Fibroblast of lung (primary cell): ENCODE measurements around the gene CRACR2A. TPM values are rescaled to one million over a fixed set of nuclear protein-coding genes. Genes with fewer than 3 reads are reported as not detected.

Experiments used
- DNase-seq, 2 donors: peaks; one replicate each; pipeline versions ENCODE4 v3.0.0 to v3.0.0-alpha.2; 2010; ENCODE audit warnings: low read depth in 2 of 2
- H2AFZ ChIP-seq: 2 replicates; pipeline ENCODE4 v1.5.1; 2012; ENCODE audit warnings: low read length, control low read depth, inconsistent platforms
- H3K27ac ChIP-seq: 2 replicates; pipeline ENCODE4 v1.5.1; 2011; ENCODE audit warnings: low read length, control low read depth; ENCODE audit not compliant: insufficient read depth
- H3K27me3 ChIP-seq: 2 replicates; pipeline ENCODE4 v1.5.1; 2011; ENCODE audit warnings: mild to moderate bottlenecking, low read length; ENCODE audit not compliant: control insufficient read depth, insufficient read depth
- H3K36me3 ChIP-seq: 2 replicates; pipeline ENCODE4 v1.5.1; 2011; ENCODE audit warnings: low read length; ENCODE audit not compliant: control insufficient read depth, insufficient read depth
- H3K4me1 ChIP-seq: 2 replicates; pipeline ENCODE4 v1.5.1; 2011; ENCODE audit warnings: low read length; ENCODE audit not compliant: control insufficient read depth, insufficient read depth; ENCODE audit errors: extremely low read depth
- H3K4me2 ChIP-seq: 2 replicates; pipeline ENCODE4 v1.5.1; 2011; ENCODE audit warnings: low read length, control low read depth; ENCODE audit not compliant: insufficient read depth; ENCODE audit errors: extremely low read depth
- H3K4me3 ChIP-seq, 4 experiments: fragments of 200-600 bp in 1 of 4; sonication (generic) in 1 of 4; replicated peaks in 1 of 4; 2 replicates each; pipeline ENCODE4 v1.5.1; 2011 to 2016; ENCODE audit warnings: low read length in 4 of 4, low read depth in 3 of 4, mild to moderate bottlenecking in 3 of 4, control low read depth in 2 of 4, inconsistent platforms in 1 of 4, mixed read lengths in 1 of 4; ENCODE audit not compliant: insufficient read depth in 1 of 4; ENCODE audit errors: control extremely low read depth in 1 of 4
- H3K79me2 ChIP-seq: 2 replicates; pipeline ENCODE4 v1.5.1; 2012; ENCODE audit warnings: mild to moderate bottlenecking, low read length, inconsistent platforms; ENCODE audit not compliant: control insufficient read depth, insufficient read depth
- H3K9ac ChIP-seq: 2 replicates; pipeline ENCODE4 v1.5.1; 2011; ENCODE audit warnings: mild to moderate bottlenecking, low read length, control low read depth; ENCODE audit not compliant: insufficient read depth
- H3K9me3 ChIP-seq: 2 replicates; pipeline ENCODE4 v1.5.1; 2012; ENCODE audit warnings: low read depth, low read length; ENCODE audit not compliant: control insufficient read depth, insufficient read depth
- H4K20me1 ChIP-seq: 2 replicates; pipeline ENCODE4 v1.5.1; 2011; ENCODE audit warnings: low read length; ENCODE audit not compliant: control insufficient read depth, insufficient read depth; ENCODE audit errors: extremely low read depth
- CTCF ChIP-seq, 2 donors: IDR thresholded peaks in 1 of 2; conservative IDR thresholded peaks in 1 of 2; 1 replicate in 1 of 2; 2 replicates in 1 of 2; pipeline ENCODE4 v1.5.1; 2011 to 2012; ENCODE audit warnings: low read length in 2 of 2, control low read depth in 1 of 2, inconsistent platforms in 1 of 2, low read depth in 1 of 2, mild to moderate bottlenecking in 1 of 2
- EZH2 ChIP-seq: IDR thresholded peaks from 2 replicates; pipeline ENCODE4 v1.5.1; 2012; ENCODE audit warnings: low read length, control low read depth, mild to moderate bottlenecking; ENCODE audit errors: missing control alignments
- polyA plus RNA-seq, 2 donors: library from polyadenylated mRNA; depleted of rRNA in 1 of 2; stranded (reverse) in 1 of 2; unstranded in 1 of 2; fragments of >200 nt; gene quantifications; 2 replicates each; pipeline ENCODE4 v1.2.1, GENCODE V29; 2011 to 2012; ENCODE audit warnings: missing spikeins in 1 of 2
- total RNA-seq: library from RNA; depleted of rRNA; stranded (reverse); fragments of >200 nt; gene quantifications from 2 replicates; pipeline ENCODE4 v1.2.1, GENCODE V29; 2014

Gene CRACR2A
- total and polyA plus RNA-seq, 2 donors (not counting 1 experiment from before 2014, with no cell fraction given) = 5.8 to 5.9 TPM

GRCh38 chr12:3715999-3716398, 36.9 kb downstream of the CRACR2A start:
- Histone ChIP-seq H3K27me3 (no peaks in the 10 kb centered on the region), H3K9ac (no peak overlapping the region), H4K20me1 (no peaks in the 10 kb centered on the region), H3K4me1 (no peaks in the 10 kb centered on the region), H2AFZ (no peak overlapping the region), H3K4me3 (no peak overlapping the region), H3K79me2 (no peaks in the 10 kb centered on the region), H3K27ac (no peak overlapping the region), H3K4me2 (no peak overlapping the region), H3K9me3 (no peaks in the 10 kb centered on the region), H3K36me3 (no peaks in the 10 kb centered on the region)
- DNase-seq = no peak
- TF ChIP-seq EZH2 = no peak
- TF ChIP-seq CTCF (conservative IDR thresholded peaks at IDR 0.05 in 1 of 2, IDR thresholded peaks at IDR 0.05 in 1 of 2; ENCODE audit: low read depth in 1 of 2, low read length in 2 of 2) = no peak

DNA sequence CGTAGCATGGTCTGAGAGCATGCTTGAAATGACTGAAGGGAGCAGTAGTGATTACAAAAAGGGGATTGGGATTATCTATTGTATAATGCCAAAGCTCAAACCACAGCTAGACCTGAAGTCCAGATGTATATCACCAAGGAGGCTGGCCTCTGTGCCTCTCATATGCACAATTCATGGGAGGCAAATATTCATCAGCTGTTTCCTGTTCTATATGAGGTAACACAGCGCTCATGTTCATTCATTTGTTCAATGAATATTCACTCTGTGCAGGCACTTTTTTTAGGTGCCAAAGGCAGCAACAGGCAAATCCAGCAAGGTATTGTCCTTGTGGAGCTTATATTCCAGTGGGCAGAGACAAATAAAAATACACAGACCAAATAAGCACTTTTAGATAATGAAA, 39.0 kb downstream of the CRACR2A start:
- H3K36me3 ChIP-seq = no peaks in the 10 kb centered on the region
- H3K9me3 ChIP-seq = no peaks in the 10 kb centered on the region
- no peak overlapping the region for H3K4me2 ChIP-seq
- H3K27ac ChIP-seq = no peak overlapping the region
- no peak for DNase-seq
- no peaks in the 10 kb centered on the region for H4K20me1 ChIP-seq
- H3K79me2 ChIP-seq = no peaks in the 10 kb centered on the region
- no peak overlapping the region for H3K4me3 ChIP-seq
- H3K27me3 ChIP-seq = no peaks in the 10 kb centered on the region
- H3K9ac ChIP-seq = no peak overlapping the region
- H2AFZ ChIP-seq = no peak overlapping the region
- TF ChIP-seq CTCF (conservative IDR thresholded peaks at IDR 0.05 in 1 of 2, IDR thresholded peaks at IDR 0.05 in 1 of 2; ENCODE audit: low read depth in 1 of 2, low read length in 2 of 2) (no peak), EZH2 (no peak)
- H3K4me1 ChIP-seq = no peaks in the 10 kb centered on the region

- H4K20me1 ChIP-seq = no peaks in the 10 kb centered on the region
- no peak overlapping the region for H3K9ac ChIP-seq
- H3K79me2 ChIP-seq = no peaks in the 10 kb centered on the region
- H3K9me3 ChIP-seq = no peaks in the 10 kb centered on the region
- no peak overlapping the region for H3K4me2 ChIP-seq
- TF ChIP-seq CTCF (conservative IDR thresholded peaks at IDR 0.05 in 1 of 2, IDR thresholded peaks at IDR 0.05 in 1 of 2; ENCODE audit: low read depth in 1 of 2, low read length in 2 of 2) = no peak
- no peak for TF ChIP-seq EZH2
- no peak overlapping the region for H3K4me3 ChIP-seq
- no peak overlapping the region for H2AFZ ChIP-seq
- no peaks in the 10 kb centered on the region for H3K27me3 ChIP-seq
- H3K27ac ChIP-seq = no peak overlapping the region
- H3K36me3 ChIP-seq = no peaks in the 10 kb centered on the region
- DNase-seq = no peak
- no peaks in the 10 kb centered on the region for H3K4me1 ChIP-seq
Observed at GRCh38 chr12:3713483-3713882, 39.4 kb downstream of the CRACR2A start.
